HEK293 (cell line): Measurements from ENCODE around the gene PPP1R12C.

Experiments
- CTCF ChIP-seq: fragments of 450-650 bp; formaldehyde crosslinking; IDR thresholded peaks from 2 replicates; pipeline ENCODE4 v1.5.1; 2016; ENCODE audit warnings: missing biosample characterization, missing genetic modification characterization
- SP2 ChIP-seq: fragments of 450-650 bp; formaldehyde crosslinking; IDR thresholded peaks from 2 replicates; pipeline ENCODE4 v1.5.1; 2016; ENCODE audit warnings: missing biosample characterization, missing genetic modification characterization
- WT1 ChIP-seq: fragments of 450-650 bp; formaldehyde crosslinking; IDR thresholded peaks from 2 replicates; pipeline ENCODE4 v1.5.1; 2016; ENCODE audit warnings: missing biosample characterization, missing genetic modification characterization
- ZNF423 ChIP-seq: fragments of 450-650 bp; formaldehyde crosslinking; IDR thresholded peaks from 2 replicates; pipeline ENCODE4 v1.5.1; 2016; ENCODE audit warnings: missing biosample characterization, missing genetic modification characterization
- ZNF529 ChIP-seq: fragments of 450-650 bp; formaldehyde crosslinking; IDR thresholded peaks from 2 replicates; pipeline ENCODE4 v1.5.1; 2017; ENCODE audit warnings: missing genetic modification characterization, missing biosample characterization; ENCODE audit not compliant: insufficient replicate concordance
- ZNF692 ChIP-seq: fragments of 450-650 bp; formaldehyde crosslinking; IDR thresholded peaks from 2 replicates; pipeline ENCODE4 v1.5.1; 2016; ENCODE audit warnings: missing biosample characterization, missing genetic modification characterization

- no peak for TF ChIP-seq ZNF423
- no peak for TF ChIP-seq ZNF529 (tag by site-specific recombination)
- no peak for TF ChIP-seq WT1 (tag by site-specific recombination)
- no peak for TF ChIP-seq CTCF (tag by site-specific recombination)
- no peak for TF ChIP-seq SP2
- TF ChIP-seq ZNF692 (tag by site-specific recombination), result no peak
These were observed 19.3 kb downstream of the PPP1R12C start for GRCh38 chr19:55097864-55098715.
